KOPT-K1 (cell line): ENCODE data around the gene AKAP1.

Source experiments
- H3K27ac ChIP-seq: fragments of 200-600 bp; sonication (generic); 2 replicates; pipeline ENCODE4 v1.5.1; 2016; ENCODE audit warnings: antibody characterized with exemption, mild to moderate bottlenecking, low read depth, low read length; ENCODE audit not compliant: poor library complexity, severe bottlenecking
- H3K36me3 ChIP-seq: fragments of 200-600 bp; sonication (generic); 2 replicates; pipeline ENCODE4 v1.5.1; 2017; ENCODE audit warnings: antibody characterized with exemption, mild to moderate bottlenecking, low read length, moderate library complexity; ENCODE audit not compliant: insufficient read depth
- H3K9me3 ChIP-seq: fragments of 200-600 bp; sonication (generic); 2 replicates; pipeline ENCODE4 v1.5.1; 2017; ENCODE audit warnings: antibody characterized with exemption, low read length, mild to moderate bottlenecking; ENCODE audit not compliant: insufficient read depth, poor library complexity, severe bottlenecking

AKAP1 gene

GRCh38 chr17:57067162-57067561 lies 17.9 kb upstream of the AKAP1 start:
- Histone ChIP-seq H3K9me3 (no peaks in the 10 kb centered on the region), H3K27ac (no peak overlapping the region), H3K36me3 (no peaks in the 10 kb centered on the region)

GRCh38 chr17:57067781-57068180 lies 17.3 kb upstream of the AKAP1 start:
- H3K36me3 ChIP-seq: no peaks in the 10 kb centered on the region
- no peak overlapping the region for H3K27ac ChIP-seq
- no peaks in the 10 kb centered on the region for H3K9me3 ChIP-seq

- Histone ChIP-seq H3K27ac (no peak overlapping the region), H3K9me3 (no peaks in the 10 kb centered on the region), H3K36me3 (no peaks in the 10 kb centered on the region)
Observed at GRCh38 chr17:57068222-57068658, 16.8 kb upstream of the AKAP1 start.

- Histone ChIP-seq H3K27ac (no peak overlapping the region), H3K36me3 (no peaks in the 10 kb centered on the region)
Observed at GRCh38 chr17:57068707-57069106, 16.3 kb upstream of the AKAP1 start.

GRCh38 chr17:57071991-57072944 lies 12.8 kb upstream of the AKAP1 start:
- Histone ChIP-seq H3K36me3 (no peaks in the 10 kb centered on the region), H3K27ac (no peak overlapping the region), H3K9me3 (no peaks in the 10 kb centered on the region)

More at GRCh38 chr17:57068707-57069106, 16.3 kb upstream of the AKAP1 start:
- H3K9me3 ChIP-seq: no peaks in the 10 kb centered on the region

DNA sequence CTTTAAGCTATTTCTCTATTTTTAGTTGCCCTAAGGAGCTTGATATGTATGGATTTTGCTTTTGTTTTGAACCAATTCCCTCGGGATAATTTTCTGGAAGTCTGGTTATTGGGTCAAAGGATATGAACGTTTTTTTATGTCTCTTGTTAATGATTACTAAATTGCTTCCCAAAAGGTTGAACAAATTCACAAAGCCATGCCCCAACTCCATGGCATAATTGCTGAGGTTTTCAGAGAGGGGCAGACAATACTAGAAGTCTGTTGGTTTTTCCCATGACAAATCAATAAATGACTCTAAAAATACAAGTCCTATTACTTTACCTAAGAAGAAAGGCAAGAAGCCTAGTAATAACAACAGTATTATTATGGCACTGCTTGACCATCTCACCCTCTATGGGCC lies 11.4 kb upstream of the AKAP1 start:
- Histone ChIP-seq H3K9me3 (no peaks in the 10 kb centered on the region), H3K27ac (no peak overlapping the region), H3K36me3 (no peaks in the 10 kb centered on the region)

DNA sequence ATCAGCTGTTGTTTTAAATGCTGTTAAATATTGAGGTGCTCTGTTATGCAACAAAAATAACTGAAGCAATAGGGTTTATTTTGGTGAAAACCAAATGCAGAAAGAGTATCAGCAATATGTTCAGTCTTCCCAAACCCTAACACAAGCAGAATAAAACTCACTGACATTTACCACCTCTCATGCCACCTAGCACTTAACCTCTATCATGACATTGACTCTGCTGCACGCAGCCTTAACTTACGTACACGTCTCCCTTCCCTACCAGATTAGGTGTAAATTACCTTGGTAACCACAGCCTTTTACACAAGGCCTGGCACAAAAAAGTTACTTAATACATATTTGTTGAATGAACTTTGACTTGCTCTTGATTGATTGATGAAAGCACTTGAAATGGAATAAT lies 9.9 kb upstream of the AKAP1 start:
- no peaks in the 10 kb centered on the region for H3K36me3 ChIP-seq
- no peaks in the 10 kb centered on the region for H3K9me3 ChIP-seq
- no peak overlapping the region for H3K27ac ChIP-seq

DNA sequence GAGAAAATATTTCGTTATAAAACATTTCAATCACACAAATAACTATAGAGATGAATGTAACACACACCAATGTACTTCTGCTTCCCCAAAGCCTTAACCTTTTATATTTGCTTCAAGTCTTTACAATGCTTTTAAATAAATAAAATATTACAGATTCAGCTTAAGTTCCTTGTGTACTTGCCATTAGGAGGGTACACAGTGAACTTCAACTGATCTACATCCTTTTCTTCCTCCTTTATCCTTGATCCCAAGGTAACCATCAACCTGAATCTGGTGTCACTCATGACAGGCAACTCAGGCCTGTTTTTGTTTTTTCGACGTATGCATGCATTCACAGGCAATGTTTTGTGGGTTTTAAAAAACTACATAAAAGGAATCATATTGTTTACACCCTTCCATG lies 9.3 kb upstream of the AKAP1 start:
- Histone ChIP-seq H3K36me3 (no peaks in the 10 kb centered on the region), H3K9me3 (no peaks in the 10 kb centered on the region), H3K27ac (no peak overlapping the region)

- Histone ChIP-seq H3K36me3 (no peaks in the 10 kb centered on the region), H3K27ac (no peak overlapping the region), H3K9me3 (no peaks in the 10 kb centered on the region)
Observed at GRCh38 chr17:57077000-57077399, 8.0 kb upstream of the AKAP1 start.

DNA sequence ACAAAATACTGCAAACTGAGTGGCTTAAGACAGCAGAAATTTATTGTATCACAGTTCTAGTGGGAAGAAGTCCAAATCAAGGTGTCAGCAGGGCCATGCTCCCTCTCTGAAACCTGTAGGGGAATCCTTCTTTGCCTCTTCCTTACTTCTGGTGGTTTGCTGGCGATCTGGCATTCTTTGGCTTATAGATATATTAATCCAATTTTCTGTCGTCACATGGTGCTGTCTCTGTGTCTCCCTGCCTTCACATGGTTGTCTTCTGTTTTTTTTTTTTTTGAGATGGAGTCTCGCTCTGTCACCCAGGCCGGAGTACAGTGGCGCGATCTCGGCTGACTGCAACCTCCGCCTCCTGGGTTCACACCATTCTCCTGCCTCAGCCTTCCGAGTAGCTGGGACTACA lies 6.8 kb upstream of the AKAP1 start:
- Histone ChIP-seq H3K36me3 (no peaks in the 10 kb centered on the region), H3K27ac (no peak overlapping the region), H3K9me3 (no peaks in the 10 kb centered on the region)

DNA sequence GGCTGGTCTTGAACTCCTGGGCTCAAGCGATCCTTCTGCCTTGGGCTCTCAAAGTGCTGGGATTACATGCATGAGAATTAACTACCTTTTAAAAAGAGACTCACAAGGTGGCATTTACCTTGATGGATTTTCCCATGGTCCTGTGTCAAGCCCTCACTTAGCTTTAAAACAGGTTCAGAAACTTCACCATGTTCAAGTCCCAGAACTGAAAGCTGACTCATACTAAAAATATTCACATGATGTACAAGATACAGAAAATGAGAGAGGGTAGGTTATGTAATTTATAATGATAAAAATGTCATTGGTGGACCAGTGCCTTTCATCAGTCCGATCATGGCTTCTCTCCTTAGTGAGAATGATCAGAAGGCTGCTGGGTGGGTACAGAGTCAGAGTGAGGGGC lies 4.3 kb upstream of the AKAP1 start:
- no peak overlapping the region for H3K27ac ChIP-seq
- no peaks in the 10 kb centered on the region for H3K9me3 ChIP-seq

GRCh38 chr17:57082441-57082840 lies 2.6 kb upstream of the AKAP1 start:
- H3K36me3 ChIP-seq: 0 out of 2 replicates have a peak, but pooled peaks cover 1% of the 10 kb centered on the region
- H3K27ac ChIP-seq: no peak overlapping the region

More for the DNA sequence above, 4.3 kb upstream of the AKAP1 start:
- no peaks in the 10 kb centered on the region for H3K36me3 ChIP-seq

DNA sequence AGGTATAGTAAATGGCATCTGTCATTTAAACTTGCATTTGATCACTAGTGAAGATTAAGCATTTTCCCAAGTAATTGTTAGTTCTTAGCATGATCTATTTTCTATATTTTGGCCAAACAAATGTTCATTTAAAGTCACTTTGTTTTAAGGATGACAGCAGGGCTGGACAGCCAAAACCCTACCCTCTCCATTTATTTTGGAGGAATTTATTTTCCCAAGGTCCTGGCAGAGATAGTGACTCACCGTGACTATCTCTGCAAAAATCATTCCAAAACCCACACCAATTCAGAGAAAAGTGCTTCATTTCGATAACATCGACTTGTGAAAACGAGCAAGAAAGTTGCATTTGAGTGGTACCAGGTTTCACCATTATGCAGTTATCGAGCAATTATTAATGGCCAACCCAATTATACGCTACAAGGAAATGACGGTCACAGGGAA lies 665 bp upstream of the AKAP1 start:
- peak overlapping the region; percentile 88 for H3K27ac ChIP-seq
- peaks cover 13% of the 10 kb centered on the region; the same call in 1 of the 2 replicates for H3K36me3 ChIP-seq
- H3K9me3 ChIP-seq: no peaks in the 10 kb centered on the region

More at GRCh38 chr17:57082441-57082840, 2.6 kb upstream of the AKAP1 start:
- no peaks in the 10 kb centered on the region for H3K9me3 ChIP-seq

- peak overlapping the region; percentile 88 for H3K27ac ChIP-seq
- no peaks in the 10 kb centered on the region for H3K9me3 ChIP-seq
- peaks cover 13% of the 10 kb centered on the region; the same call in 1 of the 2 replicates for H3K36me3 ChIP-seq
Observed at GRCh38 chr17:57085448-57086068, 512 bp downstream of the AKAP1 start.
